Measurements from ENCODE around the gene HLA-A. TPM values are rescaled to one million over a fixed set of nuclear protein-coding genes. Genes with fewer than 3 reads are reported as not detected.

HLA-A gene
- total and polyA plus RNA-seq, 2 of the 13 experiments (the other 11 are each of a cell fraction or from before 2014, with no cell fraction given): 345 to 527 TPM

- TF ChIP-seq ARNT2 (CRISPR knock-in tag; IDR thresholded peaks at IDR 0.05; ENCODE audit: low read depth): peak; percentile 81
- TF ChIP-seq ZNF343 (CRISPR knock-in tag; IDR thresholded peaks at IDR 0.05): peak; percentile 68; the same call in 1 of the 2 replicates
- peak; percentile 69; the same call in 1 of the 2 replicates for TF ChIP-seq ZNF12 (CRISPR knock-in tag; IDR thresholded peaks at IDR 0.05)
- TF ChIP-seq, protein P1, sequence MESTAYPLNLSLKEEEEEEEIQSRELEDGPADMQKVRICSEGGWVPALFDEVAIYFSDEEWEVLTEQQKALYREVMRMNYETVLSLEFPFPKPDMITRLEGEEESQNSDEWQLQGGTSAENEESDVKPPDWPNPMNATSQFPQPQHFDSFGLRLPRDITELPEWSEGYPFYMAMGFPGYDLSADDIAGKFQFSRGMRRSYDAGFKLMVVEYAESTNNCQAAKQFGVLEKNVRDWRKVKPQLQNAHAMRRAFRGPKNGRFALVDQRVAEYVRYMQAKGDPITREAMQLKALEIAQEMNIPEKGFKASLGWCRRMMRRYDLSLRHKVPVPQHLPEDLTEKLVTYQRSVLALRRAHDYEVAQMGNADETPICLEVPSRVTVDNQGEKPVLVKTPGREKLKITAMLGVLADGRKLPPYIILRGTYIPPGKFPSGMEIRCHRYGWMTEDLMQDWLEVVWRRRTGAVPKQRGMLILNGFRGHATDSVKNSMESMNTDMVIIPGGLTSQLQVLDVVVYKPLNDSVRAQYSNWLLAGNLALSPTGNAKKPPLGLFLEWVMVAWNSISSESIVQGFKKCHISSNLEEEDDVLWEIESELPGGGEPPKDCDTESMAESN (CRISPR knock-in tag; conservative IDR thresholded peaks at IDR 0.05): peak; percentile 78
- peak; percentile 47 for TF ChIP-seq PTBP1 (IDR thresholded peaks at IDR 0.05; ENCODE audit: low read depth, low read length, poor library complexity, severe bottlenecking)
- no peak; the same call in 1 of the 2 replicates for TF ChIP-seq ZNF891 (CRISPR knock-in tag; IDR thresholded peaks at IDR 0.05)
- TF ChIP-seq TMF1 (CRISPR knock-in tag; IDR thresholded peaks at IDR 0.05; ENCODE audit: low read depth): no peak
- TF ChIP-seq STAT6 (CRISPR knock-in tag; IDR thresholded peaks at IDR 0.05; ENCODE audit: borderline replicate concordance): peak; percentile 52; the same call in 1 of the 2 replicates
- peak; percentile 72; the same call in 1 of the 2 replicates for TF ChIP-seq TAF1 (CRISPR knock-in tag; IDR thresholded peaks at IDR 0.05)
- peak; percentile 43; the same call in 1 of the 2 replicates for TF ChIP-seq CEBPG (CRISPR knock-in tag; IDR thresholded peaks at IDR 0.05)
- TF ChIP-seq ZNF607 (CRISPR knock-in tag; IDR thresholded peaks at IDR 0.05; ENCODE audit: borderline replicate concordance): peak; percentile 47
- peak; percentile 56 for TF ChIP-seq BORCS8-MEF2B (CRISPR knock-in tag; IDR thresholded peaks at IDR 0.05)
- 0 out of 2 replicates have a peak, but pooled peaks have one; percentile 51 for TF ChIP-seq KLF13 (CRISPR knock-in tag; IDR thresholded peaks at IDR 0.05)
- TF ChIP-seq ADNP (CRISPR knock-in tag; IDR thresholded peaks at IDR 0.05): no peak
- TF ChIP-seq MXI1 (IDR thresholded peaks at IDR 0.05; ENCODE audit: borderline replicate concordance, low read depth, low read length): no peak; the same call in 2 of the 3 replicates
- TF ChIP-seq, protein P2, sequence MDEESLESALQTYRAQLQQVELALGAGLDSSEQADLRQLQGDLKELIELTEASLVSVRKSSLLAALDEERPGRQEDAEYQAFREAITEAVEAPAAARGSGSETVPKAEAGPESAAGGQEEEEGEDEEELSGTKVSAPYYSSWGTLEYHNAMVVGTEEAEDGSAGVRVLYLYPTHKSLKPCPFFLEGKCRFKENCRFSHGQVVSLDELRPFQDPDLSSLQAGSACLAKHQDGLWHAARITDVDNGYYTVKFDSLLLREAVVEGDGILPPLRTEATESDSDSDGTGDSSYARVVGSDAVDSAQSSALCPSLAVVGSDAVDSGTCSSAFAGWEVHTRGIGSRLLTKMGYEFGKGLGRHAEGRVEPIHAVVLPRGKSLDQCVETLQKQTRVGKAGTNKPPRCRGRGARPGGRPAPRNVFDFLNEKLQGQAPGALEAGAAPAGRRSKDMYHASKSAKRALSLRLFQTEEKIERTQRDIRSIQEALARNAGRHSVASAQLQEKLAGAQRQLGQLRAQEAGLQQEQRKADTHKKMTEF (CRISPR knock-in tag; IDR thresholded peaks at IDR 0.05): peak; percentile 84
- TF ChIP-seq ZBTB1 (CRISPR knock-in tag; IDR thresholded peaks at IDR 0.05; ENCODE audit: borderline replicate concordance): no peak
- peak; percentile 89 for TF ChIP-seq SALL2 (CRISPR knock-in tag; IDR thresholded peaks at IDR 0.05)
- no peak for TF ChIP-seq SMARCC2 (IDR thresholded peaks at IDR 0.05)
- peak; percentile 42; the same call in 1 of the 2 replicates for TF ChIP-seq TSC22D2 (CRISPR knock-in tag; IDR thresholded peaks at IDR 0.05; ENCODE audit: borderline replicate concordance)
- no peak for TF ChIP-seq FOXM1 (CRISPR knock-in tag; IDR thresholded peaks at IDR 0.05)
- no peak for TF ChIP-seq HMGA1 (CRISPR knock-in tag; conservative IDR thresholded peaks at IDR 0.05)
Observed at GRCh38 chr6:29976588-29977424, 34.5 kb downstream of the HLA-A start (continued).

All from HepG2 (cell line).